ENCODE measurements around the gene RCVRN. TPM values are rescaled to one million over a fixed set of nuclear protein-coding genes. Genes with fewer than 3 reads are reported as not detected.

RCVRN gene
- total RNA-seq, 1 donor from 2014 or later: not detected

GRCh38 chr17:9859781-9860180 lies 45.3 kb downstream of the RCVRN start:
- no peak for DNase-seq (ENCODE audit: low spot score)
- no peak for ATAC-seq

GRCh38 chr17:9855036-9855435 lies 50.0 kb downstream of the RCVRN start:
- no peak for DNase-seq (ENCODE audit: low spot score)
- no peak for ATAC-seq

GRCh38 chr17:9854255-9854654 lies 50.8 kb downstream of the RCVRN start:
- ATAC-seq: no peak
- DNase-seq (ENCODE audit: low spot score): no peak

DNA sequence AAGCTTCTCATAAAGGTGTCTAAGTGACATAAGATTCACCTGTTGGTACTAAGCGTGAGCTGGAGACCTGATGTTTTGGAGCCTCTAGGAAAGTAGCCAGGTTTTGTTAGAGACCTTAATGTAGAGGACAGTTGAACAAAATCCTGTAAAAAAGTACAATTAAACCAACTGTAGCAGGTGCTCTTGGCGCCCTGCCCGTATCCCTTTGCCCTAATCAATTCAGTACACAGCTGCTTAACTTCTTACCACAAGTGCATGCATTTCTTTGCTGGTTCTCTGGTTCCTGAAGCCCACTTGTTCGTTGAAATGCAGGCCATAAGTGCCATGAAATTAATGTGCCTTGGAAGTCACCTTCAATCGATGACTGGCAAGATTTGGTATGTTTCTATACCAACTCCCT lies 54.9 kb downstream of the RCVRN start:
- ATAC-seq (peak; percentile 75), DNase-seq (ENCODE audit: low spot score) (peak; percentile 62)

Other genes starting within 250 kb of the RCVRN start
- not detected for gene DHRS7C, start 113.7 kb downstream of the RCVRN start, total RNA-seq
- gene GSG1L2, start 83.2 kb downstream of the RCVRN start, total RNA-seq: not detected
- gene GLP2R, start 79.3 kb downstream of the RCVRN start, total RNA-seq: 0.68 TPM